ENCODE results near the gene PIAS4. TPM values are rescaled to one million over a fixed set of nuclear protein-coding genes. Genes with fewer than 3 reads are reported as not detected.
A peak's percentile ranks its signal among the peaks of the same experiment; 100 is the strongest.

PIAS4 gene
- total and polyA plus RNA-seq, 2 of the 13 experiments (the other 11 are each of a cell fraction or from before 2014, with no cell fraction given), result 9.0 to 20.1 TPM

DNA sequence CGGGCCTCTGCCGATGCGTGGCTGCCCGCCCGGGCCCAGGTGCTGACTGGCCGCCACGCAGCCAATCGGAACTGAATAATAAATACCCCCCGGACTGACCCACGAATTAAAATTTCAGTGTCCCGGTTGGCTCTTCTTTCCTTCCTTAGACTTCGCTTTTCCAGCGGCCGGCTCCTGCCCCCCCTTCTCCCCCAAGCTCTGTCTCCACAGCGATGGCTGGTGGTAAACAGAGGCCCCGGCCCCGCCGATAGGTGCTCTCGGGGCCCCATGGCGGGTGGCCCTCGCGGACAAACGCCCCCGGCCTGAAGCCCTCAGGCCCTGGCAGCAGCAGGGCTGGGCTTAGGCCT lies 56.6 kb downstream of the PIAS4 start (continued):
- TF ChIP-seq, protein P1, sequence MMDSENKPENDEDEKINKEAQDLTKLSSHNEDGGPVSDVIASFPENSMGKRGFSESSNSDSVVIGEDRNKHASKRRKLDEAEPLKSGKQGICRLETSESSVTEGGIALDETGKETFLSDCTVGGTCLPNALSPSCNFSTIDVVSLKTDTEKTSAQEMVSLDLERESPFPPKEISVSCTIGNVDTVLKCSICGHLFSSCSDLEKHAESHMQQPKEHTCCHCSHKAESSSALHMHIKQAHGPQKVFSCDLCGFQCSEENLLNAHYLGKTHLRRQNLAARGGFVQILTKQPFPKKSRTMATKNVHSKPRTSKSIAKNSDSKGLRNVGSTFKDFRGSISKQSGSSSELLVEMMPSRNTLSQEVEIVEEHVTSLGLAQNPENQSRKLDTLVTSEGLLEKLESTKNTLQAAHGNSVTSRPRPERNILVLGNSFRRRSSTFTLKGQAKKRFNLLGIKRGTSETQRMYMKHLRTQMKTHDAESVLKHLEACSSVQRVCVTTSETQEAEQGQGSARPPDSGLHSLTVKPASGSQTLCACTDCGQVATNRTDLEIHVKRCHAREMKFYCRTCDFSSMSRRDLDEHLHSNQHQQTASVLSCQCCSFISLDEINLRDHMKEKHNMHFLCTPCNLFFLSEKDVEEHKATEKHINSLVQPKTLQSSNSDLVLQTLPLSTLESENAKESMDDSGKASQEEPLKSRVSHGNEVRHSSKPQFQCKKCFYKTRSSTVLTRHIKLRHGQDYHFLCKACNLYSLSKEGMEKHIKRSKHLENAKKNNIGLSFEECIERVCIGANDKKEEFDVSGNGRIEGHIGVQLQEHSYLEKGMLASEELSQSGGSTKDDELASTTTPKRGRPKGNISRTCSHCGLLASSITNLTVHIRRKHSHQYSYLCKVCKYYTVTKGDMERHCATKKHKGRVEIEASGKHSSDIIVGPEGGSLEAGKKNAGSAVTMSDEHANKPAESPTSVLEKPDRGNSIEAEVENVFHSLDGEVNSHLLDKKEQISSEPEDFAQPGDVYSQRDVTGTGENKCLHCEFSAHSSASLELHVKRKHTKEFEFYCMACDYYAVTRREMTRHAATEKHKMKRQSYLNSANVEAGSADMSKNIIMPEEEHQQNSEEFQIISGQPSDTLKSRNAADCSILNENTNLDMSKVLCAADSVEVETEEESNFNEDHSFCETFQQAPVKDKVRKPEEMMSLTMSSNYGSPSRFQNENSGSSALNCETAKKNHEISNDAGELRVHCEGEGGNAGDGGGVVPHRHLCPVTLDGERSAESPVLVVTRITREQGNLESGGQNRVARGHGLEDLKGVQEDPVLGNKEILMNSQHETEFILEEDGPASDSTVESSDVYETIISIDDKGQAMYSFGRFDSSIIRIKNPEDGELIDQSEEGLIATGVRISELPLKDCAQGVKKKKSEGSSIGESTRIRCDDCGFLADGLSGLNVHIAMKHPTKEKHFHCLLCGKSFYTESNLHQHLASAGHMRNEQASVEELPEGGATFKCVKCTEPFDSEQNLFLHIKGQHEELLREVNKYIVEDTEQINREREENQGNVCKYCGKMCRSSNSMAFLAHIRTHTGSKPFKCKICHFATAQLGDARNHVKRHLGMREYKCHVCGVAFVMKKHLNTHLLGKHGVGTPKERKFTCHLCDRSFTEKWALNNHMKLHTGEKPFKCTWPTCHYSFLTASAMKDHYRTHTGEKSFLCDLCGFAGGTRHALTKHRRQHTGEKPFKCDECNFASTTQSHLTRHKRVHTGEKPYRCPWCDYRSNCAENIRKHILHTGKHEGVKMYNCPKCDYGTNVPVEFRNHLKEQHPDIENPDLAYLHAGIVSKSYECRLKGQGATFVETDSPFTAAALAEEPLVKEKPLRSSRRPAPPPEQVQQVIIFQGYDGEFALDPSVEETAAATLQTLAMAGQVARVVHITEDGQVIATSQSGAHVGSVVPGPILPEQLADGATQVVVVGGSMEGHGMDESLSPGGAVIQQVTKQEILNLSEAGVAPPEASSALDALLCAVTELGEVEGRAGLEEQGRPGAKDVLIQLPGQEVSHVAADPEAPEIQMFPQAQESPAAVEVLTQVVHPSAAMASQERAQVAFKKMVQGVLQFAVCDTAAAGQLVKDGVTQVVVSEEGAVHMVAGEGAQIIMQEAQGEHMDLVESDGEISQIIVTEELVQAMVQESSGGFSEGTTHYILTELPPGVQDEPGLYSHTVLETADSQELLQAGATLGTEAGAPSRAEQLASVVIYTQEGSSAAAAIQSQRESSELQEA (CRISPR knock-in tag; IDR thresholded peaks at IDR 0.05; ENCODE audit: not compliant biosample characterization), result peak; percentile 22
- TF ChIP-seq TBX2 (CRISPR knock-in tag; IDR thresholded peaks at IDR 0.05; ENCODE audit: borderline replicate concordance) (no peak), POLR2G (IDR thresholded peaks at IDR 0.05; ENCODE audit: low read depth, low read length) (peak; percentile 27; the same call in 1 of the 2 replicates), TCF12 (IDR thresholded peaks at IDR 0.05) (no peak), TCF12 (CRISPR knock-in tag; IDR thresholded peaks at IDR 0.05) (no peak), CBFB (CRISPR knock-in tag; IDR thresholded peaks at IDR 0.05) (0 out of 2 replicates have a peak, but pooled peaks have one; percentile 0), HMG20A (CRISPR knock-in tag; IDR thresholded peaks at IDR 0.05; ENCODE audit: borderline replicate concordance) (no peak), KDM5A (IDR thresholded peaks at IDR 0.05; ENCODE audit: borderline replicate concordance, low read length) (0 out of 2 replicates have a peak, but pooled peaks have one; percentile 28), SOX6 (IDR thresholded peaks at IDR 0.05) (no peak), SOX6 (CRISPR knock-in tag; IDR thresholded peaks at IDR 0.05) (no peak), ZNF850 (CRISPR knock-in tag; conservative IDR thresholded peaks at IDR 0.05) (peak; percentile 46; the same call in 1 of the 2 replicates), NFE2 (CRISPR knock-in tag; IDR thresholded peaks at IDR 0.05) (no peak), ZNF547 (CRISPR knock-in tag; IDR thresholded peaks at IDR 0.05) (peak; percentile 31; the same call in 1 of the 2 replicates), SMAD9 (CRISPR knock-in tag; IDR thresholded peaks at IDR 0.05) (no peak), ZFP91 (CRISPR knock-in tag; IDR thresholded peaks at IDR 0.05; ENCODE audit: borderline replicate concordance) (peak; percentile 32; the same call in 1 of the 2 replicates), ZFX (CRISPR knock-in tag; IDR thresholded peaks at IDR 0.05; ENCODE audit: low read depth) (no peak), ZNF589 (CRISPR knock-in tag; conservative IDR thresholded peaks at IDR 0.05) (no peak), ATF7-NPFF (CRISPR knock-in tag; IDR thresholded peaks at IDR 0.05; ENCODE audit: low read depth) (0 out of 2 replicates have a peak, but pooled peaks have one; percentile 24), ZNF703 (CRISPR knock-in tag; IDR thresholded peaks at IDR 0.05; ENCODE audit: borderline replicate concordance) (peak; percentile 24; the same call in 1 of the 2 replicates)

Data from HepG2 (cell line).